GM12801 (cell line): ENCODE data around the gene SEMA3D.

Experiments
- TF ChIP-seq, protein P1 (sequence below): IDR thresholded peaks from one replicate; pipeline ENCODE4 v1.5.1; 2011; ENCODE audit warnings: control low read depth; ENCODE audit not compliant: insufficient read length; ENCODE audit errors: extremely low read depth

The SEMA3D gene

DNA sequence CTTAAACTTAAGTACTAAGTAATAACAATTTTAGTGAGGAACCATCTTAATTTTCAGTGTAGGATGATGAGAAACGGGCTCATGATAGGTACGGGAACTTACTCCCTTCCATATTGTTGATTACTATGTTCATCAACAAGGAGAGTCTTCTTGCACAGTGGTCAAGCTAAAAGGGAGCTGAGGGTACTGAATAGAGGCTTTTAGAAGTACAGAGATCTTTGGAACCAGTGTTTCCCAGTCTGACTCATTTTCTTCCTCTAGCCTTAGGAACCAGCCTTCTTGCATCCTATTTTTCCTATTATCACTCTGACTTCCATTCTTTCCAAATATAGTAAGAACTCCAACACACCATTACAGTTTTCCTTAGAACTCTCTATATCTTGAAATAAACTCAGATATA, 17.6 kb upstream of the SEMA3D start:
- TF ChIP-seq, protein P1, sequence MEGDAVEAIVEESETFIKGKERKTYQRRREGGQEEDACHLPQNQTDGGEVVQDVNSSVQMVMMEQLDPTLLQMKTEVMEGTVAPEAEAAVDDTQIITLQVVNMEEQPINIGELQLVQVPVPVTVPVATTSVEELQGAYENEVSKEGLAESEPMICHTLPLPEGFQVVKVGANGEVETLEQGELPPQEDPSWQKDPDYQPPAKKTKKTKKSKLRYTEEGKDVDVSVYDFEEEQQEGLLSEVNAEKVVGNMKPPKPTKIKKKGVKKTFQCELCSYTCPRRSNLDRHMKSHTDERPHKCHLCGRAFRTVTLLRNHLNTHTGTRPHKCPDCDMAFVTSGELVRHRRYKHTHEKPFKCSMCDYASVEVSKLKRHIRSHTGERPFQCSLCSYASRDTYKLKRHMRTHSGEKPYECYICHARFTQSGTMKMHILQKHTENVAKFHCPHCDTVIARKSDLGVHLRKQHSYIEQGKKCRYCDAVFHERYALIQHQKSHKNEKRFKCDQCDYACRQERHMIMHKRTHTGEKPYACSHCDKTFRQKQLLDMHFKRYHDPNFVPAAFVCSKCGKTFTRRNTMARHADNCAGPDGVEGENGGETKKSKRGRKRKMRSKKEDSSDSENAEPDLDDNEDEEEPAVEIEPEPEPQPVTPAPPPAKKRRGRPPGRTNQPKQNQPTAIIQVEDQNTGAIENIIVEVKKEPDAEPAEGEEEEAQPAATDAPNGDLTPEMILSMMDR = no peak

DNA sequence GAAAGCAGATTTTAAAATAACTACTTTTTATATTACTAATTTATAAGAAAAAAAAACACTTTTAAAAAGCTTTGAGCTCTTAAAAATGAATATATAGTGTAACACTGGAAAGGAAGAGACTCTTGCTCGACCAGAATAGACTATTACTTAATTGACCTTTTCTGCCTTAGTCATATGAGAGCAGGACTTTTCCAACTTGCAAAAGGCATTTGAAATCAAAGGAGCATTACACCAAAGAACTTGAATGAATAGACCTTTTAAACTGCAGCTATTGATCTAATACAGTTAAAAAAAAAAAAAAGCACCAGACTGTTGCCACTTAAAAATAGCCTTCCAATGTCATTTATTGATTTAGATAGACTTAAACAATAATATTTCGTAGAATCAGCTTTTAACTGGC, 17.2 kb upstream of the SEMA3D start:
- TF ChIP-seq, protein P1 = no peak

GRCh38 chr7:85201209-85201608, 14.4 kb upstream of the SEMA3D start:
- TF ChIP-seq, protein P1 = no peak

- TF ChIP-seq, protein P1 = no peak
These were observed 9.8 kb upstream of the SEMA3D start for GRCh38 chr7:85196696-85197095.

- TF ChIP-seq, protein P1 = no peak
These were observed 4.5 kb upstream of the SEMA3D start for GRCh38 chr7:85191383-85191782.

GRCh38 chr7:85186083-85186520, 754 bp downstream of the SEMA3D start:
- TF ChIP-seq, protein P1 = no peak

GRCh38 chr7:85185424-85186082, 1.3 kb downstream of the SEMA3D start:
- TF ChIP-seq, protein P1 = no peak
